Fibroblast of upper back skin (primary cell): ENCODE results near the gene RNF145.

Experiments used
- DNase-seq: peaks from one replicate; pipeline ENCODE4 v3.0.0-alpha.2; 2013

Gene RNF145

DNA sequence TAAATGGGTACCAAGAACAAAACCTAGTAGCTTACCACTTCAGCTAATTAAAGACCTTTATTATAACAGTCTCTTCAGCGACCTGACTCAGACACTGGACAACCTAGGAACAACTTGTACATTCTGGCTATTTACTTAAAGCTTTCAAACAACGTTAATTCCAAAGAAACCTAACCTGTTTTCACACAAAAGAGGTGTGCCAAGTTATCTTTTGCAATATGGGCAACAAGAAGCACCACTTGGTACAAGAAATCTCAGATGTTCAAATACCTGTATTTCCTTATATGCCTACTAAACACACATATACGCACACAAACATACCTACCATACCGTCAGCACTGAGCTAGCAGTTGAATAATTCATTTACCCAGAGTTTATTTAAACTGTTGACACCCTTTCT is 23.0 kb downstream of the RNF145 start:
- DNase-seq, result no peak

DNA sequence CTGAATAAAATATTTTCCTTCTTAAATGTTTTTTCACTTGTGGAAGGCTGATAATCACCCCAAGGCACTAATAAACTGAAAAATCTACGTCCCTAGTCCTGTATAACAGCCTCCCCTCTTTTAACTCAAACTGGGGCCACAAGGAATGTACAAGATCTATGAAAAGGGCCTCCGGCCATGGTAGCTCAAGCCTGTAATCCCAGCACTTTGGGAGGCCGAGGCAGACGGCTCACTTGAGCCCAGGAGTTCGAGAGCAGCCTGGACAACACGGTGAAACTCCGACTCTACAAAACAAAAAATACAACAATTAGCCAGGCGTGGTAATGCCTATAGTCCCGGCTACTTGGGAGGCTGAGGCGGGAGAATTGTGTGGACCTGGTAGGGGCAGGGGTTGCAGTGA is 23.6 kb downstream of the RNF145 start:
- DNase-seq, result no peak

GRCh38 chr5:159184858-159185381 is 24.4 kb downstream of the RNF145 start:
- DNase-seq, result peak; percentile 97

- peak; percentile 34 for DNase-seq
Measured at GRCh38 chr5:159184236-159184635, 25.1 kb downstream of the RNF145 start.

GRCh38 chr5:159183247-159183646 is 26.1 kb downstream of the RNF145 start:
- no peak for DNase-seq

DNA sequence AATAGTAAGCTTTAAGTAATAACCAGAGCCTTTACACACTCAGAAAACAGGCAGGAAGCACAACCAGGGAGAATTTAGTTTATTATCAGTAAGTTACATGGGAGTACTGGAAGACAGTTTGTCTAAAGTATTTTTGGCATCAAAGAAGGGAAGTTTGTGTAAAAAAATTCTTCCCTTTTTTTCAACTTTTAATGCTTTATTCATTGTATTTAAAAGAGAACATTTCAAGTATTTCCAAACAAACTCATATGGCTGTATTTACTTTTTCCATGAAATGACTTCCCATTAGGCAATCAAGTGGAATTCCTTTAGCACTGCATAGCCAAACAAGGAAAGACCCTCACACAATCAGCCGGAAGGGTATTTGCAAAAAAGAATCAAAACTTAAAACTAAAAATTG is 26.7 kb downstream of the RNF145 start:
- DNase-seq, result peak; percentile 52

- no peak for DNase-seq
Measured at GRCh38 chr5:159181651-159182050, 27.7 kb downstream of the RNF145 start.

DNA sequence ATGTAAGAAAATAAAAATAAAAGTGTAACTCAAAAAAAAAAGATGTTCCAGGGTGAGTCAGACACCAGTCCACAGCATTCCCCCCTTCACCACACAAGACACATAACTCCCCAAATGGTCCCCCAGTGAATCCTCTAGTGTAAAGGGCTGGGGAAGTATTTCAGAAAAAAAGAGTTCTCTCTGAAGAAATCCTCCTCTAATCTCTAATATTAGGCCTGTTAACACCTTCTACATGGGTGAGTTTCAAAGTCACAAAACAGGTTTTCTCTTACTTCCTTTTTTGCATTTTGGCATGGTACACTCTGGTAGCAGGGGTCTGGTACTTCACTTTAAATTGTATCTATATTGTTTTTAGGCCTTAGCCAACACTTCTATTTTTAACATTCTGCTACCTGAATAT is 28.2 kb downstream of the RNF145 start:
- DNase-seq, result peak; percentile 64

- DNase-seq, result no peak
Measured at GRCh38 chr5:159179529-159180305, 29.6 kb downstream of the RNF145 start.

DNA sequence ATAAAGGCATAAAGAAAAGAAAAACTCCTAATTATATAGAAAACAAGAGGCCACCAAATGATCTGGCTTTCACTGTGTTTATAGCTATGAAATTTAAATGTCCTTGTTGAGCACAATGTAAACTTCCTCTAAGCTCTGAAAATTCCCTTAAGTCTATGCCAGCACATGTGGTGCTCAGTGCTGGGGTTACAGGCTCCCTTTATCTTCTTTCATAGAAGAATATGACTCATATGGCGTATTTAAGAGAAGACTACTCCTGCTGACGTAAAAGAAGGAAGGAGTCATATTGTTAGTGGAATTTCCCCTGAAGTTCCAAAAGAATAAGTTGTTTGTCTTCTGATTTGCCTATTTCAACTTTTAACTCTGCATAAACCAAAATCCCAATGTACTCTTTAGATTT is 30.4 kb downstream of the RNF145 start:
- peak; percentile 93 for DNase-seq

DNA sequence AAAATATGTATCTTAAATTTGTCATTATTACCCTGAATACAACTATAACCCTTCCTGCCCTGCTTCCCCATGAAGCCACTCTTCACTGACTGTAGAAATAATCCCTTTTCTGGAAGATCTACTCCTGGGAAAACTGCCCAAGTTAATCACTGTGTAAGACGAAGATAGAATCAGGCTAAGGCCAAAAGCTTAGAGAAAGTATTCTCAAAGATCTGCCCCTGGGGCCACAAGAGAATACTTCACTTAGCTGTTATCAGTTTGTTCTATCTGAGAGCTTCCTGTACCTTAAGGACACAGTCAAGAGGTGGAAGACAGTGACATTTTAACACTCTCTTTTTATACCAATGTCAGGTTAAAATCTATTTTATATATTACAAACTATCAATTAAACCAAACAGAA is 33.8 kb downstream of the RNF145 start:
- peak; percentile 32 for DNase-seq

DNA sequence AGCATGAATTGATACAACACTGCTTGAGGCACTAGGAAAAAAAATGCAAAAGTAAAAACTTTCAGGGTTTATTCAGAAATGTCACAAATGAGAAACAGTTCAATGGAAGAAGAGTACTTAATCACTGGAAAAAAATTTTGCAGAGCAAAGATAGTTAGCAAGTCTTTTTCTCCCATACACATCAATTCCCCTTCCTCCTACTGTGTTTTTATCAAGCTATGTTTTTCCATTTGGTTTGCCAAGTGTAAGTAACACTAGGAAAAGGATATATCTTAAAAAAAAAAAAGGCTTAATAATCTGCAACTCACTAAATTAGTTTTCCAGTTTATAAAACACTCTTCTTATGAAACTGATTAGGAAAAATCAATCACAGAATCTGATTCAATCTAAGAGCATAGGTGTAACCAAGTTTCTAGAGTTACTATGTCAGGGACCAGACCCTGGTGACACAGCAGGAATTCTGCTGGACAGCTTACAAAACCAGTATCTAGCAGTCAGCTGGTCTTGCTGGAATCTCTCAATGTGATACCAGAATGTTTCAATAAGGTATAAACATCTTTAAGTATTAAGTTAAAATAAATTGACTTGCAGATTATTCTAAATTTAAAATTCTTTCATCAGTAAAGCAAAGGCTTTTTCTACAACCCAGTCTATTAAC is 34.7 kb downstream of the RNF145 start:
- no peak for DNase-seq

- DNase-seq, result no peak
Measured at GRCh38 chr5:159171274-159171673, 38.1 kb downstream of the RNF145 start.

GRCh38 chr5:159170021-159170420 is 39.3 kb downstream of the RNF145 start:
- DNase-seq, result no peak

GRCh38 chr5:159166416-159166815 is 42.9 kb downstream of the RNF145 start:
- no peak for DNase-seq

- no peak for DNase-seq
Measured at GRCh38 chr5:159163701-159164046, 45.7 kb downstream of the RNF145 start.

- peak; percentile 92 for DNase-seq
Measured at GRCh38 chr5:159163027-159163700, 46.2 kb downstream of the RNF145 start.

GRCh38 chr5:159161361-159162214 is 47.8 kb downstream of the RNF145 start:
- DNase-seq, result peak; percentile 36

DNA sequence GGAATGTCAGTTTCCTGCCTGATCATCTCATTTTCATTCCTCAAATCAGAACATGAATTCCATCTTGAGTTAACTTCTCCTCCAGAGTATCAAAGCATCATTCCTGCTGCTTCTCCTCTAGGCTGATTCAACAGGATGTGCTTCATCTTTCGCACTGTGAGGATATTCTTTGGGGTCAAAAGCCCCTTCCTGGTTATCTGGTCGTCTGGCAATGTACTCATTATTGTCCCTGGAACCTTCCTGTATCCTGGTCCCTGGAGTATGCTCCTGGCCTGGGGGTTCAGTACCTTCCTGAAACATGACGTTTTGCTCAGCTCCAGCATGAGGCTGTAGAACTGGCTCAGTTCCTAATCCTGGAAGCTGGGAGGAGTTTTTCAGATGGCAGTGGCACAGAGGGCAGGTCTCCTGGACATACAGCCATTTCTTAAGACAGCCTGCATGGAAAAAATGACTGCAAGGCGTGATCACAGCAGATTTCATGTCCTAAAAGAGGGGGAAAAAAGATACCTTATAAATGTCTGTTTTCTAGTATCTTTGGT is 50.7 kb downstream of the RNF145 start:
- DNase-seq, result peak; percentile 18

- DNase-seq, result no peak
Measured at GRCh38 chr5:159157552-159157951, 51.8 kb downstream of the RNF145 start.

DNA sequence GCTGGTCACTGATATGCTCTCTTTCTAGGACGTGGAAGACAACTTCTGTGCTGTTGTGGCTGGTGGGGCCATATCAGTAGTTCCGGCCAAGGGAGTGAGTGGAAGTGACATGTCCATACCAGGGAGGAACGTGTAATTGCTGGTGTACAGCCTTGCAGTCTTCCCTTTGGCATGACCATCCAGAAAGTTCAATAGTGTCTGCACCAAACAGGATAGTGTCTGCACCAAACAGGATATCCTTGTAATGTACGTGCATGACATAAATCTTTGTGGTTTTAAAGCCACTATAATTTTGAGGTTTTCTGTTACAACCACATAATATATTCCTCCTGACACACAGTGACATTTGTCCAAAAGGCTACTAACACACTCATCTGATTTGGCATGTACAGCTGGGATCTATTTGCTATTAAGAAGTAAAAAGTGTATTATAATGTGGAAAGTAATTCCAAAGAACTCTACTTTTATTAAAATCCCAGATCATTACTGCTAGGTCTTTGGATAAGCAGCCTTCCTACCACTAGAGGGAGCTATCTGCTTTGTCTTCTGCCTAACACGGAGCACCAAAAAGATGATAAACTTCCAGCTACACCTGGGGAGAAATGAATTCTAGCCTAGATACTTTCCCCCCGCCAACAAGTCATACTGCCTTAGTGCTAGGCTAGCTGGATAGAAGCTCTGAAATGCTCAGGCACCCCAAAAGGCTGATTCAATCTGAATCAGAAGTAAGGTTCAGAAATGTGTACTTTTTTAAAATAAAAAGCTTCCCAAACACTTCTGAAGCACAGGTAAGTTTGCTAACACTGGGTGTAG is 52.7 kb downstream of the RNF145 start:
- DNase-seq, result peak; percentile 74

DNA sequence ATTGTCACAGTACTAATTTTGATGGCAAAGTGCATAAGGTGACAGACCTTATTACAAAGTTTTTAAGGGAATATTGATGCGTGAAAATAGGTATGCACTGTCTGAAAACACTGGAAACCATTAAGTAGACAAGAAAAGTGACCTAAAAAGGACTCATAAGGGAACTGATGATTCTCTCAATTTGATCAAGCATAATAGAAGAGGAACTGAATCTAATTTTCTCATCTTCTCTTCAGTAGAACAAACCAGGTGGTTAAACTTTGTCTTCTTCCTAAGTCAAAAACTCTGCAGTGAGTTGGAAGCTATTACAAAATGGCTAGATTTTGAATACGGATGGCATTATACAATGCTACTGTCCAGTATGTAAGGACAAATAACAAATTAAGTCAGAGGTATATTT is 53.4 kb downstream of the RNF145 start:
- no peak for DNase-seq
